Skeletal muscle tissue (tissue), 5 donors: ENCODE measurements around the gene LMNTD1. TPM values are rescaled to one million over a fixed set of nuclear protein-coding genes. Genes with fewer than 3 reads are reported as not detected.
"Not testable (repeated sequence)": the region's sequence is repeated elsewhere in the genome, so short reads cannot be mapped to it uniquely, and the experiment has no call there.

Experiments
- H3K27ac ChIP-seq: one replicate; pipeline ENCODE4 v1.7.0; 2013; ENCODE audit warnings: mild to moderate bottlenecking, low read depth, low read length, inconsistent platforms
- H3K27me3 ChIP-seq, 3 donors: one replicate each; pipeline ENCODE4 v1.7.0; 2013; ENCODE audit warnings: low read length in 3 of 3; ENCODE audit not compliant: control insufficient read depth in 3 of 3, insufficient read depth in 3 of 3
- H3K36me3 ChIP-seq, 3 donors: one replicate each; pipeline ENCODE4 v1.7.0; 2013; ENCODE audit warnings: low read length in 3 of 3; ENCODE audit not compliant: control insufficient read depth in 3 of 3, insufficient read depth in 3 of 3
- H3K4me1 ChIP-seq, 3 donors: one replicate each; pipeline ENCODE4 v1.7.0; 2013; ENCODE audit warnings: low read length in 3 of 3, mild to moderate bottlenecking in 3 of 3; ENCODE audit not compliant: control insufficient read depth in 3 of 3, insufficient read depth in 3 of 3
- H3K4me3 ChIP-seq, 3 donors: one replicate each; pipeline ENCODE4 v1.7.0; 2013; ENCODE audit warnings: low read length in 3 of 3
- H3K9ac ChIP-seq, 3 donors: one replicate each; pipeline ENCODE4 v1.7.0; 2013; ENCODE audit warnings: low read length in 3 of 3, mild to moderate bottlenecking in 3 of 3, moderate library complexity in 2 of 3, low read depth in 1 of 3
- H3K9me3 ChIP-seq, 3 donors: one replicate each; pipeline ENCODE4 v1.7.0; 2013; ENCODE audit warnings: low read length in 3 of 3; ENCODE audit not compliant: control insufficient read depth in 3 of 3
- small RNA-seq: library from RNA; depleted of rRNA; stranded (forward); fragments of <200 nt; gene quantifications from one replicate; pipeline ENCODE3, GENCODE V24; 2014
- total RNA-seq: library from RNA; depleted of rRNA; stranded (reverse); fragments of >200 nt; gene quantifications from one replicate; pipeline ENCODE4 v1.2.3, GENCODE V29; 2014
- donor health status: Osteomylitis.

LMNTD1 gene
- total RNA-seq, 1 donor from 2014 or later, result 0.52 TPM

DNA sequence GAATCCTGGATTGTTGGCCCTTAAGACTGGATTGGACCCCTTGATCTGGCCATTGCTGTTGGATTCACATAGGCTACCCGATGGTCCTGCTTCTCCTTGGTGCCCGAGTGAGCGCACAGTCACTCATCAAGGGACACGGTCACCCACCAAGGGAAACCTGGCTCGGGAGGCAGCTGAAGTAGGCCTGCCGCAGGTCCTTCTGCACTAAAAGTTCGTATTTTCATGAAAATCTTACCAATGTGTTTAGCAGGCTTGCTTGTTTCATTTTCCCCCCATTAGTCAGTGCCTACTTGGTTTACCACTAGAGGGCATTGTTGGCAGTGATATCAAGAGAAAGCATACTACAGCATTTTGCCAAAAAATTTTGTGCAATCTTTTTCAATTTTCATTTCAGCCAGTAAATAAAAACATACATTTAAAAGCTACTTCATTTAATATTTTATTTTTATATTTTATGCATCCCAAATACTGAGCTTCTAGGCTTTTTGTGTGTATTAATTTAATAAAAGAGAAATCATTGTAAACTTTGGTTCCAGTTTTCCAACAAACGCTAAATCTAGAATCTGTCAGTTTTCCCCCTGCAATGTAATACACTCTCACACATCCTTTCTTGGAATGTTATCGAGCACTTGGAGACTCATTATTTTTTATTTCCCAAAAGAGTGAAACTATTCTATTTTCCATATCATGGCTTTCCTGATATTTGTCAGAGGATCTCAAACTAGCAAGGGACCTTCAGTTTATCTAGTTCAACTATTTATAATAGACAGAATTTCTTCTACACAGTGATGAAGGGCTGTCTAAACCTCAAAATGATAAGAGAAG lies 116.7 kb downstream of the LMNTD1 start:
- Histone ChIP-seq H3K27ac (no peak overlapping the region), H3K4me1 (peaks cover 0 to 5% (median 4%) of the 10 kb centered on the region in 3 donors), H3K4me3 (peak overlapping the region; percentile 70 to 83 (median 80)), H3K27me3 (no peaks in the 10 kb centered on the region), H3K9ac (peak overlapping the region; percentile 62 to 80 (median 79)), H3K9me3 (no peaks in the 10 kb centered on the region), H3K36me3 (no peaks in the 10 kb centered on the region)

GRCh38 chr12:25435431-25435830 lies 117.7 kb downstream of the LMNTD1 start:
- Histone ChIP-seq H3K4me1 (peaks cover 0 to 5% (median 4%) of the 10 kb centered on the region in 3 donors), H3K9me3 (no peaks in the 10 kb centered on the region), H3K9ac (no peak overlapping the region), H3K36me3 (no peaks in the 10 kb centered on the region), H3K4me3 (no peak overlapping the region), H3K27ac (no peak overlapping the region), H3K27me3 (no peaks in the 10 kb centered on the region)

DNA sequence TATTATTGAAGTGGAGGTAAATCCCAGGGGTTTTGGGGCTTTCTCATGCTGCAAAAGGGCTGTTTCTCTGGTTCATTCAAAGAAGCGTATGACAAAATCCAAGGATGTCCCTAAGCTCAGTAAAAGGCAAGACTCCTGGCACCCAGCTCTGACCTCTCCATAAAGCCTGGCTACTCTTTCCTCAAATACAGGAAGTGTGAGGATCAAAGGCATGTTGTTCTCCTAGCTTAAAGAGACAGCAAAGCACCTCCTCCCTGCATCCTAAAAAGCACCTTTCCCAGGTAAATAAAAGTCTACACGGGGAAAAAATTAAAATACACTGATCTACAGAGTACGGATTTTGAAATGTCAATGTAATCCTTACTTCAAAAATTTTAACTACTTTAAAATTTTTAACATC lies 118.6 kb downstream of the LMNTD1 start:
- H3K9me3 ChIP-seq, result no peaks in the 10 kb centered on the region
- H3K9ac ChIP-seq, result no peak overlapping the region
- peaks cover 0 to 5% (median 4%) of the 10 kb centered on the region in 3 donors for H3K4me1 ChIP-seq
- no peaks in the 10 kb centered on the region for H3K27me3 ChIP-seq
- no peaks in the 10 kb centered on the region for H3K36me3 ChIP-seq
- H3K27ac ChIP-seq, result no peak overlapping the region
- no peak overlapping the region for H3K4me3 ChIP-seq

- H3K4me1 ChIP-seq, result peaks cover 0 to 5% (median 4%) of the 10 kb centered on the region in 3 donors
- no peak overlapping the region for H3K9ac ChIP-seq
- H3K36me3 ChIP-seq, result no peaks in the 10 kb centered on the region
- H3K9me3 ChIP-seq, result no peaks in the 10 kb centered on the region
- H3K27me3 ChIP-seq, result no peaks in the 10 kb centered on the region
- H3K4me3 ChIP-seq, result no peak overlapping the region
- H3K27ac ChIP-seq, result no peak overlapping the region
Observed at GRCh38 chr12:25433581-25434325, 119.3 kb downstream of the LMNTD1 start.

DNA sequence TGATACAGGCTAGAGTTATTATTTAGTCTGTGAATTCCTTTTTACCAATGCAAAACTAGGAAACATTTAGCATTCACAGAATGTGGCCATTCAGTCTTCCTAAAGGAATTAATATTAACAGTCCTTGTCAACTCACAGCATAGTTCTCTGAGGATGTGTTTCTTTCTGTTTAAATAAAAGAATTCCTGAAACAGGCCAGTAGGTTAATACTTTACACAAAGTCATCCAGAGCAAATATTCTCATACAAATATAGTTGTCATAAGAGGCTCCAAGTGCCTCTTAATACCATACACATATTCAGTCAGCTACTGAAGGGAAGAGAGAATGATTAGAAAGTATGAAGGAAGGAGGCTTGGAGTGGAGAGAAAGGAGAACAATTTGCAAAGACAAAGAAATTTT lies 120.1 kb downstream of the LMNTD1 start:
- no peaks in the 10 kb centered on the region for H3K27me3 ChIP-seq
- H3K4me3 ChIP-seq, result no peak overlapping the region
- no peak overlapping the region for H3K27ac ChIP-seq
- H3K36me3 ChIP-seq, result no peaks in the 10 kb centered on the region
- H3K9ac ChIP-seq, result no peak overlapping the region
- peaks cover 0 to 5% (median 4%) of the 10 kb centered on the region in 3 donors for H3K4me1 ChIP-seq
- H3K9me3 ChIP-seq, result no peaks in the 10 kb centered on the region

GRCh38 chr12:25427337-25428249 lies 125.5 kb downstream of the LMNTD1 start:
- no peaks in the 10 kb centered on the region for H3K27me3 ChIP-seq
- no peak overlapping the region for H3K4me3 ChIP-seq
- H3K9me3 ChIP-seq, result no peaks in the 10 kb centered on the region
- H3K9ac ChIP-seq, result no peak overlapping the region
- H3K36me3 ChIP-seq, result no peaks in the 10 kb centered on the region
- no peaks in the 10 kb centered on the region for H3K4me1 ChIP-seq
- no peak overlapping the region for H3K27ac ChIP-seq

DNA sequence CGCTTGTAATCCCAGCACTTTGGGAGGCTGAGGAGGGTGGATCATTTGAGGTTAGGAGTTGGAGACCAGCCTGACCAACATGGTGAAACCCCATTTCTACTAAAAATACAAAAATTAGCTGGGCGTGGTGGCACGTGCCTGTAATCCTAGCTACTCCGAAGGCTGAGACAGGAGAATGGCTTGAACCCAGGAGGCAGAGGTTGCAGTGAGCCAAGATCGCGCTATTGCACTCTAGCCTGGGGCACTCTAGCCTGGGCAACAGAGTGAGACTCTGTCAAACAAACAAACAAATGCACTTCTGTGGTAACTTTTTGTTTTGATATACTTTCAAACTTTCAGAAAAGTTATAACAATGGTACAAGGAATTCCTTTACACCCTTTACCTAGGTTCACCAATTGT lies 126.3 kb downstream of the LMNTD1 start:
- H3K4me1 ChIP-seq, H3K36me3 ChIP-seq, H3K4me3 ChIP-seq, H3K27ac ChIP-seq, H3K9ac ChIP-seq, H3K9me3 ChIP-seq, H3K27me3 ChIP-seq: not testable (repeated sequence)

Small RNA genes lying within 50 kb of the gene (small RNA-seq; reads per million reads assigned to genes)
- not detected for gene TUBB4BP1
